Upper lobe of left lung (tissue), 4 donors: ENCODE measurements around the gene GATB.

Source experiments
- CTCF ChIP-seq, 6 experiments: fragments of 450-650 bp in 4 of 6; fragments of 200-600 bp in 2 of 6; sonication (generic) in 2 of 6; IDR thresholded peaks; one replicate each; pipeline ENCODE4 v1.5.1; 2016 to 2019; ENCODE audit warnings: antibody characterized with exemption in 6 of 6
- EP300 ChIP-seq, 4 donors: sonication (generic); formaldehyde crosslinking; IDR thresholded peaks; one replicate each; pipeline ENCODE4 v1.5.1; 2017; ENCODE audit warnings: antibody characterized with exemption in 4 of 4, control low read depth in 2 of 4
- POLR2A ChIP-seq, 4 donors: fragments of 450-650 bp; IDR thresholded peaks; one replicate each; pipeline ENCODE4 v1.5.1; 2016 to 2017; ENCODE audit warnings: antibody characterized with exemption in 4 of 4, mild to moderate bottlenecking in 2 of 4
- POLR2AphosphoS5 ChIP-seq, 2 donors: sonication (generic); formaldehyde crosslinking; IDR thresholded peaks; one replicate each; pipeline ENCODE4 v1.5.1; 2017; ENCODE audit warnings: antibody characterized with exemption in 2 of 2

- no peak for TF ChIP-seq CTCF (IDR thresholded peaks at IDR 0.05)
- TF ChIP-seq POLR2AphosphoS5 (IDR thresholded peaks at IDR 0.05): no peak
- TF ChIP-seq EP300 (IDR thresholded peaks at IDR 0.05): no peak
- TF ChIP-seq POLR2A (IDR thresholded peaks at IDR 0.05): no peak
These were observed 32.1 kb downstream of the GATB start for GRCh38 chr4:151728679-151729078.
